ENCODE results near the gene SYP. TPM values are rescaled to one million over a fixed set of nuclear protein-coding genes. Genes with fewer than 3 reads are reported as not detected.

The SYP gene
- total RNA-seq, 1 donor from 2014 or later, result 0.82 TPM

DNA sequence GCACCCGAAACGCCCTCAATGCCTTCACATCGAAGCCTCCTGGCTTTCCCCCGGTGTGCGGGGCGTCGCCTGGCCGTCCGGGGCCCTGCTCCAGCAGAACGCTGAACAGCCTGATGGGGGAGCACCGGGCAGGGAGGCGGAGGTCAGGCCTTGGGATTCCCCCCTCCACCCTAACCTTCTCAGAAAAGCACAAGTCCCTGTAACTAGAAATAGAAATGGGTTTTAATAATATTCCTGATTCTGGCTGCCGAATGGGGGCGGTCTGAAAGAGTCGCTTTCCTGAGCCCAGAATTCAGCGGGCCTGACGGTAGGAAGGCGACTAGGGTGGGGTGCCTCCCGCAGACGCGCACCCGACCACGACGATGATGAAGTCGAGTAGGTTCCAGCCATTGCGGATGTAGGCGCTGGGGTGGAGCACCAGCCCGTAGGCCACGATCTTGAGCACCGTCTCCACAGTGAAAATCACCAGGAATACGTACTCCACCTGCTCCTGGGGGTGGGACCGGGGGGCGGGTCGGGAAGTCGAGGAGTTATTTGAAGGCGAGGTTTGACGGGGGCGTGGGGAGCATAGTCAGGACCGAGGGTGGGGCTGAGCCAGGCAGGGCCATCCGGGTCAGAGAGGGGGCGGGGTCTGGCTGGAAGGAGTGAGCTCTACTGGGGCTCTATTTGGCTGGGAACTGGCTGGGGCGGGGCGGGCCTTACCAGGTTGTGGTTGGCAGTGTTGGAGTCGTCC lies 30.7 kb upstream of the SYP start:
- peak; percentile 78 for ATAC-seq (ENCODE audit: low read depth)
- Mint-ChIP-seq H3K36me3 (ENCODE audit: low read depth) (peaks cover 3% of the 10 kb centered on the region), H3K4me3 (peak overlapping the region; percentile 85), H3K4me1 (peaks cover 18% of the 10 kb centered on the region), H3K9me3 (no peaks in the 10 kb centered on the region), H3K27ac (peak overlapping the region; percentile 95), H3K27me3 (no peaks in the 10 kb centered on the region)
- peak; percentile 54 for DNase-seq
- intact Hi-C loops (cut with micrococcal nuclease), result loop anchor here (1.0 to 2.0 kb wide), 3 partner anchors 30 to 40 kb away; partner anchors contain the start of genes PPP1R3F and SYP
- CTCF ChIA-PET, result no interaction called here
- TF ChIP-seq, protein P1, sequence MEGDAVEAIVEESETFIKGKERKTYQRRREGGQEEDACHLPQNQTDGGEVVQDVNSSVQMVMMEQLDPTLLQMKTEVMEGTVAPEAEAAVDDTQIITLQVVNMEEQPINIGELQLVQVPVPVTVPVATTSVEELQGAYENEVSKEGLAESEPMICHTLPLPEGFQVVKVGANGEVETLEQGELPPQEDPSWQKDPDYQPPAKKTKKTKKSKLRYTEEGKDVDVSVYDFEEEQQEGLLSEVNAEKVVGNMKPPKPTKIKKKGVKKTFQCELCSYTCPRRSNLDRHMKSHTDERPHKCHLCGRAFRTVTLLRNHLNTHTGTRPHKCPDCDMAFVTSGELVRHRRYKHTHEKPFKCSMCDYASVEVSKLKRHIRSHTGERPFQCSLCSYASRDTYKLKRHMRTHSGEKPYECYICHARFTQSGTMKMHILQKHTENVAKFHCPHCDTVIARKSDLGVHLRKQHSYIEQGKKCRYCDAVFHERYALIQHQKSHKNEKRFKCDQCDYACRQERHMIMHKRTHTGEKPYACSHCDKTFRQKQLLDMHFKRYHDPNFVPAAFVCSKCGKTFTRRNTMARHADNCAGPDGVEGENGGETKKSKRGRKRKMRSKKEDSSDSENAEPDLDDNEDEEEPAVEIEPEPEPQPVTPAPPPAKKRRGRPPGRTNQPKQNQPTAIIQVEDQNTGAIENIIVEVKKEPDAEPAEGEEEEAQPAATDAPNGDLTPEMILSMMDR (IDR thresholded peaks at IDR 0.05), result no peak
- POLR2A ChIA-PET, result interaction anchor here (0.6 to 1.9 kb wide), 9 partner anchors 30 to 339 kb away, joined by 3 to 8 read pairs (median 4); partner anchors contain the start of genes PPP1R3F and WDR45

DNA sequence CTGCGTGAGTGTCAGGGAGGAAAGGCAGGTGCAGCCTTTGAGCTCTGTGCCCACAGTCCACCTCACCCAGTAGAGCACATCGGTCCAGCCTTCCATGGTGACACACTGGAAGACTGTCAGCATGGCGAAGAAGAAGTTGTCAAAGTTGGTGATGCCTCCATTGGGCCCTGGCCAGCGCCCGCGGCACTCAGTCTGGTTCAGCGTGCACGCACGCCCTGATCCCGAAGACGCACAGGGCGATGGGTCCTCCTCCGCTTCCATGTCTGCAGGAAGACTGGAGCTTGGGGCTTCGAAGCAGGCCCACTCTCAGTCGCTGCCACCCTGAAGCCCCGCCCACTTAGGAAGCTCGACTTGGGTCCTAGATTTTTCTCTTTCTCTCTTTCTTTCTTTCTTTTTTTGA lies 28.2 kb upstream of the SYP start:
- intact Hi-C loops (cut with micrococcal nuclease), result no loop called here
- DNase-seq (no peak), ATAC-seq (ENCODE audit: low read depth) (no peak)
- Mint-ChIP-seq H3K27me3 (no peaks in the 10 kb centered on the region), H3K27ac (no peak overlapping the region), H3K36me3 (ENCODE audit: low read depth) (no peaks in the 10 kb centered on the region), H3K4me1 (peaks cover 13% of the 10 kb centered on the region), H3K4me3 (no peak overlapping the region), H3K9me3 (no peaks in the 10 kb centered on the region)
- POLR2A ChIA-PET, result no interaction called here
- TF ChIP-seq, protein P1 (IDR thresholded peaks at IDR 0.05), result no peak
- CTCF ChIA-PET, result no interaction called here

DNA sequence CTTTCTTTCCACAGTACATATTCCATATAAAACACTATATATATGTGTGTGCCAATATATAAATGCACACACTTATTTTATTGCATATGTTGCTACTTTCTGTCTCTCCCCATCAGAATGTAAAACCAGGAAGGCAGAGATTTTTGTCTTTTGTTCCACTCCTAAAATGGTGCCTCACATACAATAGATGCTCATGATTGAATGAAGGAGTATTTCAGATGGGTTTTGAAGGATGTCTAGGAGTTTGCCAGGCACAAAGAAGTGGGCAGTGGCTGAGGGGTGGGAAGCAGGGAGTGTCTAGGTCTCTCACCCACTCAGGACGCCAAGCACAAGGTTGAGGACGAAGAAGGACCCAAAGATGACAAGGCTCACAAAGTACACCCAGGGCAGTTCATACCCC lies 27.7 kb upstream of the SYP start:
- H3K4me1 Mint-ChIP-seq, result peaks cover 13% of the 10 kb centered on the region
- H3K4me3 Mint-ChIP-seq, result no peak overlapping the region
- ATAC-seq (ENCODE audit: low read depth) (no peak), DNase-seq (no peak)
- H3K27me3 Mint-ChIP-seq, result no peaks in the 10 kb centered on the region
- H3K9me3 Mint-ChIP-seq, result no peaks in the 10 kb centered on the region
- H3K36me3 Mint-ChIP-seq (ENCODE audit: low read depth), result no peaks in the 10 kb centered on the region
- TF ChIP-seq, protein P1 (IDR thresholded peaks at IDR 0.05), result no peak
- intact Hi-C loops (cut with micrococcal nuclease), result no loop called here
- ChIA-PET POLR2A (no interaction called here), CTCF (no interaction called here)
- H3K27ac Mint-ChIP-seq, result no peak overlapping the region

DNA sequence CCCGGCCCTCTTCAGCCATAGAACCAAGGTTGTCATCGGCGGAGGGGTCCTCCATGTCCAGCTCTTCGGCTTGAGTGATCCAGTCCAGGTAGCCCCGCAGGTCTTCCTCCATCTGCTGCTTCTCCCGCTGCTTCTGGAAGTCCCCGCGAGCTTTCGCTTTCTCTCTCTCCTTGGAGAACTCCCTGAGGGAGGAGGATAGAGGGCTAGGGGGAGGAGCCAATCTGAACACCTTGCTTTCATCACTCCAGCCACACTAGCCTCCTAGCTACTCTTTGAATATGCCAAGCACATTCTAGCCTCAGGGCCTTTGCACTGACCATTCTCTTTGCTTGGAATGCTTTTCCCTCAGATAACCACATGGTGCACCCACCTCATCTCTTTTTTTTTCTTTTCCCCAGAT lies 27.0 kb upstream of the SYP start:
- ChIA-PET POLR2A (no interaction called here), CTCF (no interaction called here)
- TF ChIP-seq, protein P1 (IDR thresholded peaks at IDR 0.05), result no peak
- peaks cover 14% of the 10 kb centered on the region for H3K4me1 Mint-ChIP-seq
- no peak for ATAC-seq (ENCODE audit: low read depth)
- no peak for DNase-seq
- H3K27ac Mint-ChIP-seq, result no peak overlapping the region
- H3K9me3 Mint-ChIP-seq, result no peaks in the 10 kb centered on the region
- no peaks in the 10 kb centered on the region for H3K27me3 Mint-ChIP-seq
- intact Hi-C loops (cut with micrococcal nuclease), result no loop called here
- H3K36me3 Mint-ChIP-seq (ENCODE audit: low read depth), result no peaks in the 10 kb centered on the region
- no peak overlapping the region for H3K4me3 Mint-ChIP-seq

DNA sequence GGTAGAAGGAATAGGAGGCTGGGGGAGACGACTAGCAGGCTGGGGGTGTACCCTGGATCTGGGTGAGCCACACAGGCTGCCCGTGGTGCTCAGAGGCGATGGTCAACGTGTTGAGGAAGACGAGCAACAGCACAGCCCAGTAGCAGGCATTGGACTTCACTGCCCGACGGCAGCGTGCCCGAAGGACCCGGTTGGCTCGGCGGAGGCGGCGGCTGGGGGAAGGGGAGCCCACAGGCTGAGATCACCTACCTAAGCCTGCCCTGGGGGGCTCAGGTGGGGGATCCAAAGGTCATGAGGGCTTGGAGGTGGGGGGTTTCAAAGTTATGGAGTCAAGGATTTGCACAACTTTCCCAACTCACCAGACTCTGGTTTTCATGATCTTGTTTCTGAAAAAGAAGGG lies 25.9 kb upstream of the SYP start:
- TF ChIP-seq, protein P1 (IDR thresholded peaks at IDR 0.05), result no peak
- Mint-ChIP-seq H3K36me3 (ENCODE audit: low read depth) (no peaks in the 10 kb centered on the region), H3K4me1 (peaks cover 10% of the 10 kb centered on the region), H3K27me3 (no peaks in the 10 kb centered on the region), H3K9me3 (no peaks in the 10 kb centered on the region), H3K27ac (no peak overlapping the region), H3K4me3 (no peak overlapping the region)
- intact Hi-C loops (cut with micrococcal nuclease), result no loop called here
- ChIA-PET CTCF (no interaction called here), POLR2A (no interaction called here)
- ATAC-seq (ENCODE audit: low read depth) (no peak), DNase-seq (no peak)
